AG04450 (cell line): ENCODE measurements around the gene SLF2. TPM values are rescaled to one million over a fixed set of nuclear protein-coding genes. Genes with fewer than 3 reads are reported as not detected.

Experiments
- CTCF ChIA-PET: fragments of 300-600, 350-600 bp; formaldehyde crosslinking; extraction: SDS; loops from one replicate; lab custom pipeline; 2022; ENCODE audit warnings: antibody characterized with exemption, inconsistent platforms; lab: Charles Lee
- POLR2A ChIA-PET: fragments of 350-600 bp; formaldehyde crosslinking; extraction: SDS; loops from one replicate; lab custom pipeline; 2021; ENCODE audit warnings: antibody characterized with exemption, inconsistent platforms; lab: Yijun Ruan, JAX
- DNase-seq: peaks from one replicate; pipeline ENCODE4 v3.0.0-alpha.2; 2011; ENCODE audit warnings: low read depth, low spot score
- H3K27ac ChIP-seq: one replicate; pipeline ENCODE4 v1.5.1; 2012; ENCODE audit warnings: low read depth, low read length, control low read depth
- H3K27me3 ChIP-seq: one replicate; pipeline ENCODE4 v1.6.0; 2012; ENCODE audit warnings: low read length; ENCODE audit not compliant: control insufficient read depth, insufficient read depth
- H3K4me3 ChIP-seq: 2 replicates; pipeline ENCODE4 v1.5.1; 2011; ENCODE audit warnings: mild to moderate bottlenecking, low read depth, low read length, control low read depth
- H3K9me3 ChIP-seq: 2 replicates; pipeline ENCODE4 v1.5.1; 2012; ENCODE audit warnings: low read length; ENCODE audit not compliant: control insufficient read depth, insufficient read depth
- polyA plus RNA-seq: library from polyadenylated mRNA; depleted of rRNA; stranded (reverse); fragments of >200 nt; gene quantifications from 2 replicates; pipeline ENCODE4 v1.2.3, GENCODE V29; 2011
- TF ChIP-seq, protein P1 (sequence below): IDR thresholded peaks from 2 replicates; pipeline ENCODE4 v1.5.1; 2011; ENCODE audit warnings: low read depth, low read length, control low read depth, inconsistent platforms

SLF2 gene
- polyA plus RNA-seq, 1 experiment, result 19.0 TPM

DNA sequence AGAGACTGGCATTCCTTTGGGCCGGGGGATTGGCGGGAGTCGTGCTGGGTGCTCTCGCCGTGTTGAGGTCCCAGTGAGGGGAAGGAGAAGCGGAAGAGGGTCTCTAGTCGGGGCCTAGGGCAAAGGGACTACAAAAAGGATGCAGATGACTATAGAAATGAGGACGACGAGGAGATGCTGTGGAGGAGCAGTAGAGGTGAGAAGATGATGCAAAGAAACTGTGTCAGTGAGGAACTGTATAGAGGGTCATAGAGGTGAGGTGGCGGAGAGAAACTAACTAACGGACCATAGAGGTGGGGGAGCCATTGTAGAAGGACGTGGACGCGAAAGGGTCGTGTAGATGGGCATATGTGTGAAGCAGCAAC lies 74.9 kb downstream of the SLF2 start:
- H3K9me3 ChIP-seq, result no peaks in the 10 kb centered on the region; the same call in 1 of the 2 replicates
- no peak for DNase-seq
- peak overlapping the region; percentile 97 for H3K4me3 ChIP-seq
- ChIA-PET POLR2A (no interaction called here), CTCF (interaction anchor here (1.1 to 12.4 kb wide), 4 partner anchors 10 to 29 kb away, joined by 6 to 271 read pairs (median 16); partner anchors contain the start of gene SEMA4G)
- TF ChIP-seq, protein P1, sequence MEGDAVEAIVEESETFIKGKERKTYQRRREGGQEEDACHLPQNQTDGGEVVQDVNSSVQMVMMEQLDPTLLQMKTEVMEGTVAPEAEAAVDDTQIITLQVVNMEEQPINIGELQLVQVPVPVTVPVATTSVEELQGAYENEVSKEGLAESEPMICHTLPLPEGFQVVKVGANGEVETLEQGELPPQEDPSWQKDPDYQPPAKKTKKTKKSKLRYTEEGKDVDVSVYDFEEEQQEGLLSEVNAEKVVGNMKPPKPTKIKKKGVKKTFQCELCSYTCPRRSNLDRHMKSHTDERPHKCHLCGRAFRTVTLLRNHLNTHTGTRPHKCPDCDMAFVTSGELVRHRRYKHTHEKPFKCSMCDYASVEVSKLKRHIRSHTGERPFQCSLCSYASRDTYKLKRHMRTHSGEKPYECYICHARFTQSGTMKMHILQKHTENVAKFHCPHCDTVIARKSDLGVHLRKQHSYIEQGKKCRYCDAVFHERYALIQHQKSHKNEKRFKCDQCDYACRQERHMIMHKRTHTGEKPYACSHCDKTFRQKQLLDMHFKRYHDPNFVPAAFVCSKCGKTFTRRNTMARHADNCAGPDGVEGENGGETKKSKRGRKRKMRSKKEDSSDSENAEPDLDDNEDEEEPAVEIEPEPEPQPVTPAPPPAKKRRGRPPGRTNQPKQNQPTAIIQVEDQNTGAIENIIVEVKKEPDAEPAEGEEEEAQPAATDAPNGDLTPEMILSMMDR, result no peak
- H3K27me3 ChIP-seq, result no peaks in the 10 kb centered on the region
- no peak overlapping the region for H3K27ac ChIP-seq

- TF ChIP-seq, protein P1, result no peak
- CTCF ChIA-PET, result interaction anchor here (2.3 to 12.4 kb wide), 3 partner anchors 9 to 28 kb away, joined by 6 to 271 read pairs (median 24); partner anchors contain the start of gene SEMA4G
Observed at GRCh38 chr10:100988166-100988565, 75.4 kb downstream of the SLF2 start.

DNA sequence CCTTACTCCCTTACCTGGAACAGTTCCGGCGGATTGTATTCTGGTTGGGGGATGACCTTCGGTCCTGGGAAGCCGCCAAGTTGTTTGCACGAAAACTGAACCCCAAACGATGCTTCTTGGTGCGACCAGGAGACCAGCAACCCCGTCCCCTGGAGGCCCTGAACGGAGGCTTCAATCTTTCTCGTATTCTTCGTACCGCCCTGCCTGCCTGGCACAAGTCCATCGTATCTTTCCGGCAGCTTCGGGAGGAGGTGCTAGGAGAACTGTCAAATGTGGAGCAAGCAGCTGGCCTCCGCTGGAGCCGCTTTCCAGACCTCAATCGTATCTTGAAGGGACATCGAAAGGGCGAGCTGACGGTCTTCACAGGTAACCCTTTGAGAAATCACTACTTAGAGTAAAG lies 76.3 kb downstream of the SLF2 start:
- no peak overlapping the region for H3K4me3 ChIP-seq
- TF ChIP-seq, protein P1, result no peak
- POLR2A ChIA-PET, result no interaction called here
- H3K27me3 ChIP-seq, result no peaks in the 10 kb centered on the region
- H3K27ac ChIP-seq, result no peak overlapping the region
- no peak for DNase-seq
- no peaks in the 10 kb centered on the region; the same call in 1 of the 2 replicates for H3K9me3 ChIP-seq
- CTCF ChIA-PET, result interaction anchor here (5.7 to 12.4 kb wide), 2 partner anchors 8 to 27 kb away, joined by 24 to 271 read pairs; no protein-coding TSS in a partner anchor

More at GRCh38 chr10:100988166-100988565, 75.4 kb downstream of the SLF2 start:
- POLR2A ChIA-PET, result no interaction called here
- DNase-seq, result no peak
- no peaks in the 10 kb centered on the region for H3K27me3 ChIP-seq
- H3K4me3 ChIP-seq, result peak overlapping the region; percentile 97
- no peak overlapping the region for H3K27ac ChIP-seq
- H3K9me3 ChIP-seq, result no peaks in the 10 kb centered on the region; the same call in 1 of the 2 replicates

- no peak overlapping the region for H3K27ac ChIP-seq
- no peak overlapping the region for H3K4me3 ChIP-seq
- no peak for DNase-seq
- CTCF ChIA-PET, result interaction anchor here (0.7 to 12.4 kb wide), 6 partner anchors 8 to 68 kb away, joined by 3 to 271 read pairs (median 4); partner anchors contain the start of gene KAZALD1
- H3K27me3 ChIP-seq, result no peaks in the 10 kb centered on the region
- TF ChIP-seq, protein P1, result peak; percentile 75
- POLR2A ChIA-PET, result interaction anchor here (1.3 kb wide), 1 partner anchor 82 kb away, joined by 3 read pairs; the partner anchor contains the start of gene SLF2
- H3K9me3 ChIP-seq, result no peaks in the 10 kb centered on the region; the same call in 1 of the 2 replicates
Observed at GRCh38 chr10:100993986-100994708, 81.4 kb downstream of the SLF2 start.

GRCh38 chr10:100995181-100995580 lies 82.4 kb downstream of the SLF2 start:
- no peak overlapping the region for H3K27ac ChIP-seq
- DNase-seq, result no peak
- no peaks in the 10 kb centered on the region; the same call in 1 of the 2 replicates for H3K9me3 ChIP-seq
- H3K4me3 ChIP-seq, result no peak overlapping the region
- H3K27me3 ChIP-seq, result no peaks in the 10 kb centered on the region
- POLR2A ChIA-PET, result no interaction called here
- TF ChIP-seq, protein P1, result no peak
- CTCF ChIA-PET, result interaction anchor here (0.9 to 12.4 kb wide), 5 partner anchors 13 to 146 kb away, joined by 3 to 271 read pairs (median 5); no protein-coding TSS in a partner anchor
